K562 (cell line): ENCODE measurements around the gene HPS5. TPM values are rescaled to one million over a fixed set of nuclear protein-coding genes. Genes with fewer than 3 reads are reported as not detected.

Source experiments
- BDP1 ChIP-seq: IDR thresholded peaks from 3 replicates; pipeline ENCODE4 v1.6.1; 2011; ENCODE audit not compliant: insufficient read length, insufficient read depth
- CBFA2T2 ChIP-seq: fragments of 450-650 bp; conservative IDR thresholded peaks from 2 replicates; pipeline ENCODE4 v1.6.1; 2017; ENCODE audit warnings: mild to moderate bottlenecking
- CBX1 ChIP-seq: sonication (generic); IDR thresholded peaks from 2 replicates; pipeline ENCODE4 v1.6.1; 2016; ENCODE audit warnings: antibody characterized with exemption, low read depth, mild to moderate bottlenecking
- CEBPB ChIP-seq: fragments of 450-650 bp; IDR thresholded peaks from 2 replicates; pipeline ENCODE4 v1.6.1; 2016; ENCODE audit warnings: missing genetic modification characterization, missing compliant biosample characterization
- CTBP1 ChIP-seq: fragments of 450-650 bp; IDR thresholded peaks from 2 replicates; pipeline ENCODE4 v1.6.1; 2016; ENCODE audit warnings: borderline replicate concordance
- HEY1 ChIP-seq: fragments of 250-450 bp; sonication (Bioruptor Pico); IDR thresholded peaks from 2 replicates; pipeline ENCODE4 v1.5.0; 2020; ENCODE audit warnings: mild to moderate bottlenecking, moderate library complexity, borderline replicate concordance
- MBD1 ChIP-seq: fragments of 250-450 bp; sonication (Bioruptor Pico); IDR thresholded peaks from 2 replicates; pipeline ENCODE4 v1.8.0; 2022; ENCODE audit warnings: inconsistent platforms
- NELFE ChIP-seq: IDR thresholded peaks from 2 replicates; pipeline ENCODE4 v1.6.1; 2011; ENCODE audit warnings: mild to moderate bottlenecking; ENCODE audit not compliant: insufficient read depth, insufficient read length
- NFE2L1 ChIP-seq: fragments of 450-650 bp; IDR thresholded peaks from 2 replicates; pipeline ENCODE4 v1.6.1; 2016; ENCODE audit warnings: missing genetic modification characterization, low read depth, mild to moderate bottlenecking, missing compliant biosample characterization, moderate library complexity, borderline replicate concordance
- POLR3A ChIP-seq: IDR thresholded peaks from 2 replicates; pipeline ENCODE4 v1.6.1; 2011; ENCODE audit warnings: borderline replicate concordance, mild to moderate bottlenecking, moderate library complexity; ENCODE audit not compliant: insufficient read length, insufficient read depth; ENCODE audit errors: extremely low read depth
- RBM14 ChIP-seq: fragments of 200-400 bp; formaldehyde crosslinking; IDR thresholded peaks from 2 replicates; pipeline ENCODE4 v1.6.1; 2018; ENCODE audit warnings: low read depth, mild to moderate bottlenecking, low read length, moderate library complexity, borderline replicate concordance; ENCODE audit not compliant: insufficient read depth
- REST ChIP-seq, 2 experiments: fragments of 450-650 bp; formaldehyde crosslinking in 1 of 2; IDR thresholded peaks; 2 replicates each; pipeline versions ENCODE4 v1.4.0 to v1.6.1; 2014 to 2020; ENCODE audit warnings: mild to moderate bottlenecking in 2 of 2, borderline replicate concordance in 1 of 2, low read depth in 1 of 2
- RFX7 ChIP-seq: fragments of 250-450 bp; sonication (Bioruptor Pico); IDR thresholded peaks from 2 replicates; pipeline ENCODE4 v1.5.1; 2021; ENCODE audit warnings: mild to moderate bottlenecking
- ZBTB26 ChIP-seq: fragments of 450-650 bp; formaldehyde crosslinking; IDR thresholded peaks from 2 replicates; pipeline ENCODE4 v1.4.0; 2022; ENCODE audit warnings: missing genetic modification characterization
- ZNF121 ChIP-seq: sonication (generic); formaldehyde crosslinking; conservative IDR thresholded peaks from 2 replicates; pipeline ENCODE4 v1.8.0; 2022; ENCODE audit warnings: missing genetic modification reagents
- ZNF316 ChIP-seq: fragments of 450-650 bp; IDR thresholded peaks from 2 replicates; pipeline ENCODE4 v1.6.1; 2016
- ZNF436 ChIP-seq: fragments of 250-450, 450-650 bp; sonication (Bioruptor Pico); formaldehyde crosslinking; IDR thresholded peaks from 2 replicates; pipeline ENCODE4 v1.7.0; 2020; ENCODE audit warnings: mild to moderate bottlenecking
- polyA plus RNA-seq, 8 experiments: library from polyadenylated mRNA; depleted of rRNA in 4 of 8; stranded (reverse) in 5 of 8; unstranded in 3 of 8; fragments of >200 nt; fragmentation: Nextera tagmentation in 2 of 8; fragmentation: Illumina TruSeq in 1 of 8; extraction: Ambion mirVana in 2 of 8; extraction: Trizol in 1 of 8; gene quantifications; 2 replicates each; pipeline versions ENCODE4 v1.2.1 to v1.2.3, GENCODE V29; 2011 to 2014; ENCODE audit warnings: inconsistent platforms in 1 of 8, missing spikeins in 1 of 8
- total RNA-seq, 7 experiments: library from RNA; depleted of rRNA in 6 of 7; stranded (reverse); fragments of >200 nt in 6 of 7; fragmentation: Illumina TruSeq in 2 of 7; extraction: Trizol in 2 of 7; gene quantifications; 2 replicates each; pipeline versions ENCODE4 v1.2.1 to v1.2.3, GENCODE V29; 2011 to 2021; ENCODE audit warnings: low replicate concordance in 1 of 7

Gene HPS5
- total and polyA plus RNA-seq, 9 of the 15 experiments (the other 6 are each of a cell fraction or from before 2014, with no cell fraction given) = 12.2 to 28.1 (median 16.8) TPM

- TF ChIP-seq REST (IDR thresholded peaks at IDR 0.05; ENCODE audit: borderline replicate concordance) = peak; percentile 25; the same call in 1 of the 2 replicates
- no peak for TF ChIP-seq REST (CRISPR knock-in tag; IDR thresholded peaks at IDR 0.05; ENCODE audit: low read depth)
- TF ChIP-seq CBX1 = no peak
- no peak for TF ChIP-seq NELFE
- no peak for TF ChIP-seq ZNF436 (CRISPR knock-in tag)
- TF ChIP-seq POLR3A = no peak
- TF ChIP-seq CEBPB (tag) = peak; percentile 63
- no peak for TF ChIP-seq RBM14
- no peak for TF ChIP-seq BDP1
- TF ChIP-seq NFE2L1 (tag) = no peak
- no peak for TF ChIP-seq RFX7 (CRISPR knock-in tag)
- no peak for TF ChIP-seq ZBTB26
- TF ChIP-seq ZNF316 = peak; percentile 52
- no peak for TF ChIP-seq HEY1 (CRISPR knock-in tag)
- TF ChIP-seq CTBP1 = no peak
- TF ChIP-seq MBD1 (CRISPR knock-in tag) = no peak
- TF ChIP-seq CBFA2T2 = no peak
- no peak for TF ChIP-seq ZNF121
These were observed 7.8 kb downstream of the HPS5 start (continued) for GRCh38 chr11:18313965-18314763.
